SIG-M5 treated with dmso at 0.1 percent for 504 hours (cell line): ENCODE measurements around the gene LRRC74B.
"Not testable (repeated sequence)": the region's sequence is repeated elsewhere in the genome, so short reads cannot be mapped to it uniquely, and the experiment has no call there.

Experiments used
- DNase-seq: peaks from one replicate; lab custom pipeline; 2025; ENCODE audit not compliant: unreplicated experiment; lab: John Stamatoyannopoulos, UW

The LRRC74B gene

DNA sequence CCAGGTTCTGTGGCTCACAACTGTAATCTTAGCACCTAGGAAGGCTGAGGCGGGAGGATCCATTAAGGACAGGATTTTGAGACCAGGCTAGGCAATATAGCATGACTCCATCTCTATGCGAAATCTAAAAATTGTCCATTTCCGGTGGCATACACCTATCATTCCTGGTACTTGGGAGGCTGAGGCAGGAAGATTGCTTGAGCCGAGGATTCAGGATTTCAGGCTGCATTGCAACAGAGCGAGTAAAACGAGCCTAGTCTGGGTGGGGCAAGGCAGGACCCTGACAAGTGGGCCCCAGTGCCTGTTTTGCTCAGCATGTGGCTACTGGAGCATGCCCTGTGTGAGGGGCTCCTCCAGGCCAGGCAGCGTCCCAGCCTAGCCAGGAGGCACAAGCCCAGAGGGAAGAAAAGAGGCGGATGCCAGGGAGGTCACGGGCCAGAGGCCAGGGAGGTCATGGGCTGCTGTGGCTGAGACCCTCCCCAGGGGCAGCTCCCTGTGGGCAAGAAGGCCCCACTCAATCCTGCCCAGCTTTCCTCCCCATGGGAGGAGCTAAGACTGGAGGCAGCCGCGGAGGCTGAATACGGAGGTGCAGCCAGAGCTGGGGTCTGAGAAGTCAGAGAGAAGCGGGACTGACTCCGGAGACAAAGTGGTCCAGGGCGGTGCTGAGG lies 8.4 kb downstream of the LRRC74B start:
- DNase-seq, result no peak

GRCh38 chr22:21054714-21055563 lies 9.2 kb downstream of the LRRC74B start:
- no peak for DNase-seq

DNA sequence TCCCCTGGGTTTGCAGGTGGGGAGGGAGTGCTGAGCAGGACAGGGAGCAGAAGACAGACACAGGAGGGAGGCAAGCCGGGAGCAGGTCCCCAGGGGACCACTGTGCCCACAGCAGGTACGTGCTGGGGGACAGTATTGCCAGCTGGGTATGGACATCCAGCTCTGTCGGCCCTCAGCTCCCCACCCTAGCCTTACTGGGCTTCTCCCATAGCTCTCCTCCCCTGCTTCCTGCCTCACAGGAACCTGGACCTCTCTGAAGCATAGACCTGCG lies 9.8 kb downstream of the LRRC74B start:
- no peak for DNase-seq

DNA sequence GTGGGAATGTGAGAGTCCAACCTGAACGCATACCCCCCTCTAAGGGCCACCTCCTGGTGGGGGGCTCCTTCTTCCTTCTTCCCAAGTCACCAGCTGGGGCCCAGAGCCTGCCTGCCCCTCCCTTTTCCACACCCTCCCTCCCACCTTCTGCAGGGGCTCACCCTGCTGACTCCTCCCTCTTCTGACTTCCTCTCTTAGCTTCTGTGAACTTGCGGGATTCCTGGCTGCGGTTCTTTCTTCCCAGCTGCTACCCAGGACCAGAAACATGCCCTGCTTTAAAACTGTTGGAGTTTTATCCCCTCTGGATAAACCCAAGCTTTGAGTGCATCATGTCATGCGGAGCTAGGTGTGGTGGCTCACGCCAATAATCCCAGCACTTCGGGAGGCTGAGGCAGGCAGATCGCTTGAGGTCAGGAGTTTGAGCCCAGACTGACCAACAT lies 10.2 kb downstream of the LRRC74B start:
- no peak for DNase-seq

DNA sequence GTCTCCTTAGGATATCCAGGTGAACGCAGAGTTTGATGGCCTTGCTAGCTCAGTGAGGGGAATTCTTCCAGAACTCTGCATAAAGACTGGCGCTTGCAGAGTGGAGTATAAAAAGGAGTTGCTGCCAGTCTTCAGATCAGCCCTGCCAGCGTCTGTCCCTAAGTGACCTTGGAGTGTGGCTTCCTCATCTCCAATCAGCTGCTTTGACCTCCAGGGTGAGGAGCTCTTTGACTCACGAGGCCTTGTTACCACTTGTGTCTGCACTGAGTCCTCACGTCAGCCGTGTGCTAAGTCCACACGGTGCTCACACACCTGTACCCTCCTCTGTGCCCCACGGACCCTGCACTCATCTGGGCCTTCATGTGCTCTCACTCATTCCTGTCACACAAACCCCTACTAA lies 14.6 kb downstream of the LRRC74B start:
- not testable (repeated sequence) for DNase-seq

DNA sequence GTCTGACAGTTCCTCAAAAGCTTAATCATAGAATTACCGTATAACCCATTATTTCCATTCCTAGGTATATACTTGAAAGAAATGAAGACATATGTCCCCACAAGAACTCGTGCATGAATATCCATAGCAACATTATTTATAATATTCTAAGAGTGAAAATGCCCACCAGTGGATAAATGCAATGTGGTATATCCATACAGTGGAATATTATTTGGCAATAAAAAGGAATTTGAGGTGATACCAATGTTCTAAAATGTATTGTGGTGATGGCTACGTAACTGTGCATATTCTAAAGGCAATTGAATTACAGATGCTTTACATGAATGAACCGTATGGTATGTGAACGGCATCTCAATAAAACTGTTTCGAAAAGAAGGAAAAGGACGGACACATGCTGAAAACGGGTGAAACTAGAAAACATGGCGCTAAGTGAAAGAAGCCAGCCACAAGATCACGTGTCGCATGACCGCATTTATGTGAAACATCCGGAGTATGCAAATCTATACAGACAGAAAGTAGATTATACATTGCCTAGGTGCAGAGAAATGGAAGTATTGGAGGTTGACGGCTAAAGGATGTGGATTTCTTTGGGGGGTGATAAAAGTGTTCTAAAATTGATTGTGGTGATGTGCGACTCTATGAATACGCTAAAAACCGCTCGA lies 16.0 kb downstream of the LRRC74B start:
- not testable (repeated sequence) for DNase-seq

DNA sequence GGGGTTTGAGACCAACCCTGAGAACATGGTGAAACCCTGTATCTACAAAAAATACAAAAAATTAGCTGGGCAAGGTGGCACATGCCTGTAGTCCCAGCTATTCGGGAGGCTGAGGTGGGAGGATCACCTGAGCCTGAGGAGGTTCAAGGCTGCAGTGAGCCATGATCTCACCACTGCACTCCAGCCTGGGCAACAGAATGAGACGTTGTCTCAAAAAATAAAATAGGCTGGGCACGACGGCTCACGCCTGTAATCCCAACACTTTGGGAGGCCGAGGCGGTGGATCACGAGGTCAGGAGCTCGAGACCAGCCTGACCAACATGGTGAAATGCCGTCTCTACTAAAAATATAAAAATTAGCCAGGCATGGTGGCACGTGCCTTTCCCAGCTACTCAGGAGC lies 18.7 kb downstream of the LRRC74B start:
- DNase-seq, result not testable (repeated sequence)

- no peak for DNase-seq
These were observed 19.4 kb downstream of the LRRC74B start for GRCh38 chr22:21064917-21065864.

DNA sequence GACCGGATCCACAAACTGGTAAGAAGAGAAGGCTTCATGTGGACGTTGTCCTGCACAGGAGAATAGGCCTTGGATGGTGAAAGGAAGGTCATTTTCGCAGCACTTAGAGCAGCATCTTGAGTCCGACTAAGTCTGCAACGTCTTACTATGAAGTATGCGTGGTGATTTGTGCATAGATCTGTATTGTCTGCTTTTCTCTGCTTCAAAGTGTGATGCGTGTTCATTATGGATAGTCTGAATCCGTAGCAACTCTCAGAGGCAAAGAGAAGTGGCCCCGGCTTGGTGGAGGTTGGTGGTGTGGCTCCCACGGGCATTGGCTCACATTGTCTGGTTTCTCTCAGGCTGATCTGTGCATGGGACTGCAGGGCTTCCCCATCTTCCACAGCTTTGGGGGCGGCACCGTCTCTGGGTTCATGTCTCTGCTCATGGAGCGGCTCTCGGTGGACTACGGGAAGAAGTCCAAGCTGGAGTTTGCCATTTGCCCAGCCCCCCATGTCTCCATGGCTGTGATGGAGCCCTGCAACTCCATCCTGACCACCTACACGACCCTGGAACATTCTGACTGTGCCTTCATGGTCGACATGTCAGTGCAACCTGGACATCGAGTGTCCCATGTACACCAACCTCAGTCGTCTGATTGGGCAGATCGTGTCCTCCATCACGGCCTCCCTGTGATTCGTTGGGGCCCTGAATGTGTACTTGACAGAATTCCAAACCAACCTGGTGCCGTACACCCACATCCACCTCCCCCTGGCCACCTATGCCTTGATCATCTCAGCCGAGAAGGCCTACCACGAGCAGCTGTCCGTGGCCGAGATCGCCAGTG lies 21.5 kb downstream of the LRRC74B start:
- DNase-seq, result no peak

- no peak for DNase-seq
These were observed 22.3 kb downstream of the LRRC74B start for GRCh38 chr22:21067901-21068680.

GRCh38 chr22:21068681-21069276 lies 23.0 kb downstream of the LRRC74B start:
- DNase-seq, result no peak

- DNase-seq, result no peak
These were observed 23.6 kb downstream of the LRRC74B start for GRCh38 chr22:21069375-21069774.

DNA sequence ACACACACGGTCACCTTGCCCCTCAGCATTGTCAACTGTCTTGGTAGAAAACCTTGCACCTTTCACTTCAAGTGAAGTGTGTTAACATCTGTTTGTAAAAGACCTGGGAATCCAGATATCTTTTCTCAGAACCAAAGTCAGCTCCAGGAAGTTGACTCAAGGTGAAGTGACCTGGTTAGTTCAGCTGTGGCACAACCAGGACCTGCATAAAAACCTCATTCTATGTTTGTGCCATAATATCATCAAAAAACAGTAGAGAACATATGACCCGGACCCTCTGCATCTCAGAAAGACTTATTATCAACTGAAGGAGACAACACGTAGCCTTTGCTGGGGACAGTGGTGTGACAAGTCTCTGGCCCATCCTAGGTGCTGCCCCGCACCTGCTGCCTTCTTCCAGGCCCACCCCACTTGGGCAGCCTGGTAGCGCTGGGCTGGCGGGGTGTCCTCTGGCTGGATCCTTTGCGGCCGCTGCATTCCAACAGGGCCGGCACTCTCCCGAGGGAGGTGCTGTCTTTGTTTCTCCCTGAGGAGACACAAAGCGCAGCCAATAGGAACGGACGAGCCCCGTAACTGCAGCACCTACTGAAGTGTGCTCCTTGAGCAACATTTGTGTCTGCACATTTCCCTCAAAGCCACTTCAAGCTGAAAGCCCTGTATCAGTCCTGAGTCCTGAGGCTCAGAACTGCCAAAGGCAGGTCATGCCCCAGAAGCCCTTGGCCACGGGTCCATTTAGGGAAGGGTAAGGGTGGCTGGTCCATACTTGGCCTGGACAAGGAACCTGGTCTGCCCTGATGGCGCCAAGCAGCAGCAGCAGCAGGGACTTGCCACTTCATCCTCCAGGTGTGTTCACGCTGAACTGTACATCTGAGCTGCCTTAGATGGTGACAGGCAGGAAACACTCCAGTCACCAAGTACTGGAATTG lies 25.2 kb downstream of the LRRC74B start:
- no peak for DNase-seq

DNA sequence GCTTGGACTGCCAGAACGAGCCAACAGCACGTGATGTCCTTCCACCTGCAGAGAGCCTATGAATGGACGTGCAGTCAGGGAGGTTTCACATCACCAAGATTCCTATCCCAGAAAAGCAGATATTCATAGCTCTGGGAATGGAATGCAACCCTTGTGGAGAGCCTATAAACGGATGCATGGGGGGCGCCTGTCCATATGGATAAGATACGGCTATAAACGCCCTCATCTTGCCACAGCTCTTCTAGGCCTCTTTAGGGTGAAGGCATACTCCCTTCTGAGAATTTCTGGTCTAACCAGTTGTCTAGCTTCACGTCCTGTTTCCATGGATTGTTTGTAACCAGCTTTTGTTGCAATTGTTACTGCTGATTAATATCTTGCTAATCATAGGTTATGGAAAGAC lies 26.1 kb downstream of the LRRC74B start:
- not testable (repeated sequence) for DNase-seq

DNA sequence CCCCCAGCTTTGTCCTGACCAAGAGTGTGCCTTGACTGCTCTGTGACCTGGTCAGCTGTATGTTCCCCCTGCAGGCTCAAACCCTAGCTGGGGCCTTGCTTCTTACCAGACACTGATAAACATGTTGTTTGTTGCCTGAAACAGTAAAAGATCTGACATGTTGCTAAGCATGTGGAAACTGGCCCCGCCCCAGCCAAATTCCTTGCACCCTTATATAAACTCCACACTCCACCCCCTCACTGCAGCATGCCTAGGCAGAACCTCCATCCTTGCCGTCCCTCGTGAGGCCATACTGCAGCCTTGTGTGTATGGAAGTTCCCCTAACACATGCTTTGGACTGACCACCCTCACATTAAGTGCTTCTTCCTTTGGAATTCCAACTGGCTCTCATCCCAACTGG lies 27.3 kb downstream of the LRRC74B start:
- DNase-seq, result no peak

DNA sequence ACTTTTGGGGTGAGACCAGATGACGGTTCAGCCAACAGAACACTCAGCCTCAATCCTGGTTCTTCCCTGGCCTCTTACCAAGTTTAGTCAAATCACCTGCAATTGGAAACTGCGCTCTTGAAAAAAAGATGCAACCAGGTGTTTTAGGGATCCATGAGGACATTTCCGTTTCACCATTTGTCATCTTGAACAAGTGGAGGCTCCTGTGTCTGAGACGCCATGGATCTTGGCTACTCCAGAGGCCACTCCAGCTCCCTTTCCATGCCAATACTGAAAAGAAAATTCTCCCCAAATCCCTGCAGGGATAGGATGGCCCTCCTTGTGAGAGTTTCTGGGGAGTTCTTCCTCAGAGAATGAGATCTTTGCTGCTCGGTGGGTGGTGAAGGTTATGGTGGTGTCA lies 27.7 kb downstream of the LRRC74B start:
- no peak for DNase-seq

DNA sequence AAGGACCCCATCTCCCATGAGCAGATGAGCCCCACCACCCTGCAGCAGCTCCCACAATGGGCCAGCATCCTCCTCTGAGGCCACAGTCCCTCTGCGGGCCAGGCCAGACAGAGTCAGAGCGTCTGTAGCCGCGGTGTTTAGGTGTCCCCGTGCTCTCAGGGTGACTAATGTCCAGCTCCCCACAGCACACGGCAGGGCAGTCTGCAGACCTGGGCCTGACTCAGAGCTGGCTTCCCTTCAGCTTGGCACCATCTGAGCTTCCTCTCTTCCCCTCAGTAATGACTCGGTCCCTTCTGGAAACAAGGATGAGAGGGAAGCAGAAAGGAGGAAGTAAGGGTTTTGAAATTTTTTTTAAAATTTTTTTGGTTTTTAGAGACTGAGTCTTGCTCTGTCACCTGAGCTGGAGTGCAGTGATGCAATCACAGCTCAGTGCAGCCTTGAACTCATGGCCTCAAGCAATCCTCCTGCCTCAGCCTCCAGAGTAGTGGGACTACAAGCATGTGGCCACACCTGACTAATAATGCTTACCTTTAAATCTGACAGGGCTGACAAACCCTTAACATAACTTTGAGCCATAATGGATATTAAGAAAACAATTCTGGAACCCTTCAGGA lies 28.5 kb downstream of the LRRC74B start:
- DNase-seq, result peak; percentile 68
